Skin epidermis (tissue), 12 donors: ENCODE results near the gene CLEC17A.
"Not testable (repeated sequence)": the region's sequence is repeated elsewhere in the genome, so short reads cannot be mapped to it uniquely, and the experiment has no call there.

Experiments
- H3K27ac ChIP-seq, 21 experiments: fragments of 200-600 bp; sonication (generic) in 11 of 21; one replicate each; pipeline ENCODE4 v1.5.0; 2020; ENCODE audit warnings: mild to moderate bottlenecking in 3 of 21, inconsistent platforms in 2 of 21, moderate library complexity in 2 of 21
- H3K4me3 ChIP-seq, 7 experiments: fragments of 200-600 bp; sonication (generic) in 2 of 7; one replicate each; pipeline ENCODE4 v1.5.0; 2020; ENCODE audit warnings: inconsistent platforms in 2 of 7, mild to moderate bottlenecking in 2 of 7, moderate library complexity in 1 of 7

CLEC17A gene

GRCh38 chr19:14582894-14583340, at the start of gene CLEC17A:
TSS of gene CLEC17A (plus strand) at chr19:14583084. CDS start at chr19:14583161, 77 bp downstream.
- H3K4me3 ChIP-seq, result no peak within 1 kb of the TSS
- peak within 1 kb of the TSS in 1 of 21 experiments; percentile 61 for H3K27ac ChIP-seq

DNA sequence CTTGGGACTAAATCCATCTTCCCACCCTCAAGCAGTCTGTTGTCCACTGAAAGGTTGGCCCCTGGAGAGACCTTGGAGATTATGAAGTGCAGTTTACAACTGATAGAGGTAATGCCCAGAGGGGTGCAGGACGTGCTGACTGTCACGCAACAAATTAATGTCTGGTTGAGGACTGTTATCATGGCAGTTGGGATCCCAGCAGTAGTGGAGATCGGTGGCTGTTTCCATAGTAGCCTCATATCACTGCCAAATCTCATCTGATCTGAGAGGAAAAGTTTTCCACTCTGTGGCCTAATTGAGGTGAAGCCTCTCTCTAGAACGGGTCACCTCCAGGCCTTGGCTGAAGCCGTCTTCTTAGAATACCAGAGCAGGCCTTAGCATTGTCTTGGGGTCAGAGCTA, 49.4 kb upstream of the CLEC17A start:
- H3K27ac ChIP-seq, result no peak overlapping the region
- H3K4me3 ChIP-seq, result no peak overlapping the region

- H3K27ac ChIP-seq, result peak overlapping the region in 11 of 21 experiments; percentile 6 to 63 (median 42)
- H3K4me3 ChIP-seq, result peak overlapping the region in 1 of 7 experiments; percentile 18
Measured at GRCh38 chr19:14536926-14537692, 45.8 kb upstream of the CLEC17A start.

DNA sequence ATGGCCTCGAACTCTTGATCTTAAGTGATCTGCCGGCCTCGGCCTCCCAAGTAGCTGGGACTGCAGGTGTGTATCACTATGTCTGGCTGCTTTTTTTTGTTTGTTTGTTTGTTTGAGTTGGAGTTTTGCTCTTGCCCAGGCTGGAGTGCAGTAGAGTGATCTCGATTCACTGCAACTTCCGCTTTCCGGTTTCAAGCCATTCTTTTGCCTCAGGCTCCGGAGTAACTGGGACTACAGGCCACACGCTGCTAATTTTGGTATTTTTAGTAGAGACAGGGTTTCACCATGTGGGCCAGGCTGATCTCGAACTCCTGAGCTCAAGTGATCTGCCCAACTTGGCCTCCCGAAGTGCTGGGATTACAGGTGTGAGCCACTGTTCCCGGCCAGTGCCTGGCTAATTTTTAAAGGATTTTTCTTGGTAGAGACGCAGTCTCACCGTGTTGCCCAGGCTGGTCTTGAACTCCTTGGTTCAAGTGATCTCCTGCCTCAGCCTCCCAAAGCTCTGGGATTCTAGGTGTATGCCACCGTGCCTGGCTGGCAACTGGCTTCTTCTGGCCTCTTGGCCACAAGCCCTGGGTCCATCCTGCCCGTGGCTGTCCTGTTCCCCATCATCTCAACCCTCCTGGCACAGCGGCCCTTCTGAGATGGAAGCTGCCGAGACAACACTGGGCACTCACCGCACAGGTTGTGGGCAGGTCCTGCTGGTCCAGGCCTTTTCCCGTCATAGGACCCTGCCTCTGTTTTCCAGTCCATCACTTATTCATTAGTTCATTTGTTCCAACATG, 42.0 kb upstream of the CLEC17A start:
- Histone ChIP-seq H3K27ac (peak overlapping the region in 3 of 21 experiments; percentile 18 to 31 (median 27)), H3K4me3 (no peak overlapping the region)

- H3K4me3 ChIP-seq, H3K27ac ChIP-seq: not testable (repeated sequence)
Measured at GRCh38 chr19:14541979-14542378, 40.9 kb upstream of the CLEC17A start.

DNA sequence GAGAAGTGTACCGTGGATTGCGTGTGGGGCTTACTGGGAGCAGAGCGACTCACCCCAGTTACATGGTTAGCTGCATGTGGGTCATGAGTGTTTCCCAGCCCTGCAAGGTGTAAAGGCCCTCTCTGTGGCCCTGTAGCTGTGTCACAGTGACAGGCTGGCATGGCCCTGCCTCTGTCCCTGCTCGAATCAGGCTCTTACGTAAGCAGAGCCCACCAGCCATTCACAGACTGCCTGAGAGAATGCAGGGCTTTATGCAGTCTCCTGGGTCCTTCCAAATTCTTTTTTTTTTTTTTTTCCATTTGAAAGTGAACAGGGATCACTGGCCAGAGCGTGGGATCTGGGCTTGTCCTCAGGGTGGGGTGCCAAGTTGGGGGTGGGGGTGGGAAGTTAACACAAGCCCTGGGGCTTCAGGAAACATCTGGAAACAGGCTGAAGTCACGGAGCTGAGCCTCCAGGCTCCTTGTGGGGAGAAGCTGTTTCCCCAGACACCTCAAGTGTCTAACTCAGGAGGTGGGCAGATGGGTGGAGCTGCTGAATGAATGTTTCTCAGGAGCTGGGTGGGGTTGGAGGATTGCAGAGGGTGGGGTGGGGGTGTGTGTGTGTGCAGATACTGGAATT, 40.1 kb upstream of the CLEC17A start:
- Histone ChIP-seq H3K27ac (peak overlapping the region in 15 of 21 experiments; percentile 9 to 70 (median 49)), H3K4me3 (no peak overlapping the region)

- Histone ChIP-seq H3K27ac (peak overlapping the region in 2 of 21 experiments; percentile 24 to 27), H3K4me3 (no peak overlapping the region)
Measured at GRCh38 chr19:14544047-14544446, 38.8 kb upstream of the CLEC17A start.

- H3K4me3 ChIP-seq, result no peak overlapping the region
- H3K27ac ChIP-seq, result peak overlapping the region in 15 of 21 experiments; percentile 9 to 71 (median 32)
Measured at GRCh38 chr19:14544977-14545715, 37.7 kb upstream of the CLEC17A start.

GRCh38 chr19:14545716-14546082, 37.2 kb upstream of the CLEC17A start:
- peak overlapping the region in 13 of 21 experiments; percentile 9 to 71 (median 38) for H3K27ac ChIP-seq
- H3K4me3 ChIP-seq, result no peak overlapping the region

DNA sequence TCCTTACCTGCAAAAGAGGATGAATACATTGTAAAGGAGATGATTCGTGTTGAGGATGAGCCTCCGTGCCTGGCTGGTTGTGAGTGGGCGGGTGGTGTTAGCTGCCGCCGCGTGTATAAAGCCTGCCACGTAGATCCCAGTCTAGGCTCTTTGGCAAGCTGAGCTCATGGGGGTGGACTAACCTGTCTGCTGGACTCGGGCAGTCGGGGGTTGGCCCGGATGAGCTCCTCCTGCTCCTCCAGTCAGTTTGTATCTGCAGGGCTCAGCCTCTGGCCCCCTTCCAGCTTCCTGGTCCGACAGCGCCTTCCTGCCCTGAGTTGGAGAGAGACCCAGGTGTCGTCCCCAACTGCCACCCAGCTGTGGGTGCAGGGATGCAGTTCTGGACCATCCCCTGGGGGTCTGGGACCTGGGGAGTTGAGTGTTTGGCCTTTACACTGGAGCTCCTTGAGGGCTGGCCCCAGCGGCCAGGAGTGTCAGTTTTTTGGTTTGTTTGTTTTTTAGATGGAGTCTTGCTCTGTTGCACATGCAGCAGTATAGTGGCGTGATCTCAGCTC, 32.6 kb upstream of the CLEC17A start:
- H3K4me3 ChIP-seq, result no peak overlapping the region
- H3K27ac ChIP-seq, result peak overlapping the region in 14 of 21 experiments; percentile 32 to 82 (median 66)

DNA sequence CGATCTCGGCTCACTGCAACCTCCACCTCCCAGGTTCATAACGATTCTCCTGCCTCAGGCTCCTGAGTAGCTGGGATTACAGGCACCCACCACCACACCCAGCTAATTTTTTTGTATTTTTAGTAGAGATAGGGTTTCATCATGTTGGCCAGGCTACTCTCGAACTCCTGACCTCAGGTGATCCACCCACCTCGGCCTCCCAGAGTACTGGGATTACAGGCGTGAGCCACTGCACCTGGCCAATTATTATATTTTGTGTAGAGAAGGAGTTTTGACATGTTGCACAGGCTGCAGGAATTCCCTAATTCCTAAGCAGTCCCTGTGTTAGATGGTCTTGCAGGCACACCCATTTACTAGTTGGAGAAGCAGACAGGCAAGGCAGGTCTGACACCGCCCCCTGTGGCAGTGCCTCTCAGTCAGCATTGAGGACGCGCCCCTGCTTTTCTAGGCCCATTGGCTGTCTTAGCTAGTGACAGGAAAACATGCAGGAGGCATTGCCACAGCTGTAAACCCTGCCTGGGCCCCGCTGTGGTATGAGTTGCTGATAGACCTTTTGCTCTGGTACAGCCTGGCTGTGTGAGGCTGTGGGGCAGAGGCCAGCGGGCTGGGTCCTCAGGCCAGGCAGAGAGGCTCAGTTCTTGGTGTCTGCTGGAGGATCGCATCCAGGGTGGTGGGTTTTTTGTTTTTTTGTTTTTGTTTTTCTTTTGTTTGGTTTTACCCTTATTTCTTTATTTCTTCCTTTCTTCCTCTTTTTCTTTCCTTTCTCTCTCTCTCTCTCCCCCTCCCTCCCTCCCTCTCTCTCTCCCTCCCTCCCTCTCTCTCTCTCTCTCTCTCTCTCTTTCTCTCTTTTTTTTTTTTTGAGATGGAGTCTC, 31.5 kb upstream of the CLEC17A start:
- peak overlapping the region in 18 of 21 experiments; percentile 18 to 82 (median 66) for H3K27ac ChIP-seq
- not testable (repeated sequence) for H3K4me3 ChIP-seq

DNA sequence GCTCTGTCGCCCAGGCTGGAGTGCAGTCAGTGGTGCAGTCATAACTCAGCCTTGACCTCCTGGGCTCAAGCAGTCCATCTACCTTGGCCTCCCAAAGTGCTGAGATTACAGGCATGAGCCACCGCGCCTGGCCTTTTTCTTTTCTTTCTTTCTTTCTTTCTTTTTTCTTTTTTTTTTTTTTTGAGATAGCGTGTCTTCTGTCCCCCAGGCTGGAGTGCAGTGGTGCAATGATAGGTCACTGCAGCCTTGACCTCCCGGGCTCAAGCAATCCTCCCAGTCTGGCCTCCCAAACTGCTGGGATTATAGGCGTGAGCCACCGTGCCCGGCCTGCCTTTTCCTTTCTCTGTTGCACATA, 30.9 kb upstream of the CLEC17A start:
- H3K4me3 ChIP-seq, result not testable (repeated sequence)
- H3K27ac ChIP-seq, result peak overlapping the region in 13 of 21 experiments; percentile 43 to 82 (median 70)

DNA sequence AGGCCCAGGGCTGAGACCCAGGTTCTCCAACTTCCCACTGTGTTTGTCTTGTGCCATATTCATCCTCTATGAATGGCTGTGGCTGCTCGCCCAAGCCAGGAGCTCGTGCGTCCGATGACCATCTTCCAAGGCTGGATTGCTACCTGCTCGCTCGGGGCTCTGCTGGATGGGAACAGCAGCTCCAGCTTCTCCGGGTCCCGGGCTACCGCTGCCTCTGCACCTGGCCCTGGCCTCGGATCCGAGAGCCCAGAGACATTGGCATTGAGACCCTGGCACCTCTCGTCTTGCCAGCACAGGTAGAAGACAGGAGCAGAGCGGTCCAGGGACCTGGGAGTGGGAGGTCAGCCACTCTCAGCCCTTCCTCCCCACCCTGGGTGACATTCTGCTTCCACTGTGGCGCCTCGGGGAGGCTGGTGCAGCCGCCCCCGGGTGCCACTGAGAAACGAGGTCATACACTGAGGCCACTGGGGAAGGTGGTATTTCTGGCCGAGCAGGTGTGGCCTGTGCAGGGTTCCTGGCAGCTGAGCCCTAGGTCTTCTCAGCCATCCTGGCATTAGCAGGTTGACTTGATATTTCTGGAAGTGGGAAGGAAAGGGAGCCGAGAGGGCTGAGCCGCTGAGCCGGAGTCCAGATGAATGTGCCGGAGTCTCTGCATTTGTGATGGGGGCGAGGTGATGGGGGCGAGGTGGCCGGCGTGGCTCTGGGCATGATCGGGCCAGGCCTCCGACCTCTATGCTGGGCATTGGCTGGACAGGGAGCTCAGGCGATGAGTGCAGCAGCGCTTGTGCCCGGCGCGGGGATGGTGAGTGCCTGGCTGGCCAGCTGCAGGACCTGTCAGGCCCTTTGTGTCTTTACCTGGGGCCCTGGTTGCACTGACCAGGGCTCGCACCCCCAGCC, 29.6 kb upstream of the CLEC17A start:
- Histone ChIP-seq H3K27ac (peak overlapping the region in 19 of 21 experiments; percentile 10 to 82 (median 71)), H3K4me3 (no peak overlapping the region)

- Histone ChIP-seq H3K27ac (peak overlapping the region in 19 of 21 experiments; percentile 10 to 82 (median 71)), H3K4me3 (no peak overlapping the region)
Measured at GRCh38 chr19:14553939-14554243, 29.0 kb upstream of the CLEC17A start.

- peak overlapping the region in 19 of 21 experiments; percentile 7 to 82 (median 71) for H3K27ac ChIP-seq
- H3K4me3 ChIP-seq, result no peak overlapping the region
Measured at GRCh38 chr19:14554382-14554812, 28.5 kb upstream of the CLEC17A start.

- no peak overlapping the region for H3K4me3 ChIP-seq
Measured at GRCh38 chr19:14555918-14556661, 26.8 kb upstream of the CLEC17A start.

More at GRCh38 chr19:14555918-14556661, 26.8 kb upstream of the CLEC17A start:
- peak overlapping the region in 10 of 21 experiments; percentile 0 to 79 (median 47) for H3K27ac ChIP-seq
